Measurements from ENCODE around the gene GLI2. TPM values are rescaled to one million over a fixed set of nuclear protein-coding genes. Genes with fewer than 3 reads are reported as not detected.

GLI2 gene
- total and polyA plus RNA-seq, 5 donors from 2014 or later = not detected

DNA sequence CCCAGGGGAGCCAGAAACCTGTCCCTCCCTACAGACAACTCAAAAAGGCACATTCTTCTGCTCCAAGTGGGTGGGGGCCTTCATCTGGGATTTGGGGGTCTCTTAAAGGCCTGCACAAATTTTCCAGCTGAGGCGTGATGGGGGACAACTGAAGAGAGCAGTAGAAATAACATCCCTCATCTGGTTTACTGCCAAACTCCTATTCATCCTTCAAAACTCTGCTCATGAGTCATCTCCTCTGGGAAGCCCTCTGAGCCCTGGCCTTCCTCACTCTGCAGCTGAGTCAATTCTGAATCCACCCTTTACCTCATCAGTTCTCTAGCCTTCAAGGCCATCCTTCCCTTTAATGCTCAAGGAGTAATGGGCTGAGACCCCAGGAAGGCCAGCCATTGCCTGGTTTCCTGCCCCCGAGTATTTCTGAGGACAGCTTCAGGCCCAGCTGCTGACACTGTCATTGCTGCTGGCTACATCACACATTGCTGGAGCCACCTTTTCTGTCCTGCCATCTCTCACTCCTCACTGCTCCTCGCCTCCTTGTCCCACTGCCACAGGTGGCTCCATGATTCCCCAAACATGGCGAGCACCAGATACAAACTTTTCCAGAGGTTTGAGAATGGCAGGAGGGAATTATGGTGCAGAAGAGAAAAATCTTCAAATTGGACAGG, 32.2 kb upstream of the GLI2 start:
- ATAC-seq (ENCODE audit: low read depth in 2 of 2) = no peak
- Histone ChIP-seq H3K4me1 (ENCODE audit: control insufficient read depth, insufficient read depth, low read length, poor library complexity, severe bottlenecking) (no peaks in the 10 kb centered on the region), H3K4me3 (ENCODE audit: low read depth, low read length) (no peak overlapping the region), H3K9me3 (ENCODE audit: control insufficient read depth in 2 of 2, low read length in 2 of 2) (no peaks in the 10 kb centered on the region), H3K36me3 (ENCODE audit: control insufficient read depth, insufficient read depth, low read length) (no peaks in the 10 kb centered on the region), H3K27ac (ENCODE audit: insufficient read depth, low read length, poor library complexity, severe bottlenecking) (no peak overlapping the region), H3K27me3 (ENCODE audit: control insufficient read depth, insufficient read depth, low read length) (no peaks in the 10 kb centered on the region)
- H3K4me1 Mint-ChIP-seq = no peaks in the 10 kb centered on the region
- DNase-seq = no peak
- no peak overlapping the region for H3K4me3 Mint-ChIP-seq
- H3K9me3 Mint-ChIP-seq = no peaks in the 10 kb centered on the region
- H3K27me3 Mint-ChIP-seq = peaks cover 4% of the 10 kb centered on the region
- H3K36me3 Mint-ChIP-seq = no peaks in the 10 kb centered on the region
- no peak overlapping the region for H3K27ac Mint-ChIP-seq

DNA sequence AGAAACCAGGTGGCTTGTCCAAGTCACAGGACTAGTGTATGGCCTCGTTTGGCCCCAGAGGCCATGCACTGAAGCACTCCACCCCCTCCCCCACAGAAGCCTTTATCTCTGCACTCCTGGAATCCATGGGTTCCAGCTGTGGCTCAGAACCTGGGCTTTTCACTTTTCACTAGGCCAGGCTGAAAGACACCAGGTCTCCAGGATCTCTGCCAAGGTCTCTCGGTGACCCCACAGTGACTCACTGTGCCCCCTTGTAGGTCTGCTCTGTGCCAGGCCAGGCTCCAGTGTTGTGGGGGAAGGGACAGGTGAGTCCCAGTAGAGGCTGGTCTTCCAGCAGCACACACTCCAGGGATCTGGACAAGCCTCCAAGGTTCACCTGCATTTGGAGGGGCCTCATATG, 31.0 kb upstream of the GLI2 start:
- ATAC-seq (ENCODE audit: low read depth in 2 of 2) = no peak
- Mint-ChIP-seq H3K4me3 (no peak overlapping the region), H3K36me3 (no peaks in the 10 kb centered on the region), H3K27me3 (peaks cover 8% of the 10 kb centered on the region), H3K4me1 (no peaks in the 10 kb centered on the region), H3K9me3 (no peaks in the 10 kb centered on the region), H3K27ac (no peak overlapping the region)
- Histone ChIP-seq H3K9me3 (ENCODE audit: control insufficient read depth in 2 of 2, low read length in 2 of 2) (no peaks in the 10 kb centered on the region), H3K27ac (ENCODE audit: insufficient read depth, low read length, poor library complexity, severe bottlenecking) (no peak overlapping the region), H3K27me3 (ENCODE audit: control insufficient read depth, insufficient read depth, low read length) (no peaks in the 10 kb centered on the region), H3K4me1 (ENCODE audit: control insufficient read depth, insufficient read depth, low read length, poor library complexity, severe bottlenecking) (no peaks in the 10 kb centered on the region), H3K4me3 (ENCODE audit: low read depth, low read length) (no peak overlapping the region), H3K36me3 (ENCODE audit: control insufficient read depth, insufficient read depth, low read length) (no peaks in the 10 kb centered on the region)
- DNase-seq = no peak

DNA sequence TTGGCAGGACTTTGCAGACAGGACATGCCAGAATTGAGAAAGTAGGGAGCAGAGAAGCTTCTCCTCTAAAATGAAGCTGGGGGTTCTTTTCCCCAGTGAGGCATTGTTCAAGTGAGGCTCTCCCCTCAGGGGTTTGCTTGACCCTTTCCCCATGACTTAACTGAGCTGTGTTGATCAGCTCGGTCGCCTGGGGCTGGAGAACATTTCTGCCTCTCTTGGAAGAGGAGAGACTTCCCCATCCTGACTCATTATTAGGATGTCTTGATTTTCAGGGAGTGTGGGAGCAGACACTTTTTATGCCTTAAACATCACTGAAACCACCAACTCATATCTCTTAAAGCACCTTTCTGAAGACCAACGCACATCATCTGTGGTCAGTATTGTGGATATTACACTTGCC, 27.9 kb upstream of the GLI2 start:
- no peak for DNase-seq
- no peaks in the 10 kb centered on the region for H3K36me3 ChIP-seq (ENCODE audit: control insufficient read depth, insufficient read depth, low read length)
- H3K27me3 Mint-ChIP-seq = peaks cover 14% of the 10 kb centered on the region
- no peaks in the 10 kb centered on the region for H3K9me3 Mint-ChIP-seq
- H3K27me3 ChIP-seq (ENCODE audit: control insufficient read depth, insufficient read depth, low read length) = no peaks in the 10 kb centered on the region
- no peak overlapping the region for H3K27ac ChIP-seq (ENCODE audit: insufficient read depth, low read length, poor library complexity, severe bottlenecking)
- no peaks in the 10 kb centered on the region for H3K9me3 ChIP-seq (ENCODE audit: control insufficient read depth in 2 of 2, low read length in 2 of 2)
- no peak overlapping the region for H3K4me3 ChIP-seq (ENCODE audit: low read depth, low read length)
- no peaks in the 10 kb centered on the region for H3K4me1 Mint-ChIP-seq
- H3K27ac Mint-ChIP-seq = no peak overlapping the region
- H3K4me1 ChIP-seq (ENCODE audit: control insufficient read depth, insufficient read depth, low read length, poor library complexity, severe bottlenecking) = no peaks in the 10 kb centered on the region
- H3K36me3 Mint-ChIP-seq = no peaks in the 10 kb centered on the region
- no peak for ATAC-seq (ENCODE audit: low read depth in 2 of 2)
- no peak overlapping the region for H3K4me3 Mint-ChIP-seq

DNA sequence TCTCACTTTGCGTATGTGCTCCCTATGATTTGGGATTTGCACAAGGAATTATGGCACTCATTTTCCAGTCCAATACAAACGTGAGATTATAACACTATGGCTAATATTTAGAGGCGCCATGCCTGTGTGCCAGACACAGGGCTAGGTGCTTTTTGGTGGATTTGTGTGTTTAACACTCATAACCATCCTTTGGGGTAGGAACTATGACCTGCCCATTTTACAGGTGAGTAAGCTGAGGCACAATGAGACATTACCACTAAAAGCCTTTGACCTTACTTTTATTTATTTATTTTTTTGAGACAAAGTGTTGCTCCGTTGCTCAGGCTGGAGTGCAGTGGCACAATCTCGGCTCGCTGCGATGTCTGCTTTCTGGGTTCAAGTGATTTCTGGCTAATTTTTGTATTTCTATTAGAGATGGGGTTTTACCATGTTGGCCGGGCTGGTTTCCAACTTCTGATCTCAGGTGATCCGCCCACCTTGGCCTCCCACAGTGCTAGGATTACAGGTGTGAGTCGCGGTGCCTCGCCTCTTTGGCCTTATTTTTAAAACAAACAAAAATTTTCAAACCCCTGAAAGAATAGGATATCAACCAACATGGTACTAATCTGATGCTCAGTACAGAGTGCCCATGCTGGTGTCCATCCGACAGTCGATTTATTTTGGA, 26.6 kb upstream of the GLI2 start:
- Histone ChIP-seq H3K36me3 (ENCODE audit: control insufficient read depth, insufficient read depth, low read length) (no peaks in the 10 kb centered on the region), H3K4me3 (ENCODE audit: low read depth, low read length) (no peak overlapping the region), H3K9me3 (ENCODE audit: control insufficient read depth in 2 of 2, low read length in 2 of 2) (no peaks in the 10 kb centered on the region), H3K27me3 (ENCODE audit: control insufficient read depth, insufficient read depth, low read length) (no peaks in the 10 kb centered on the region), H3K27ac (ENCODE audit: insufficient read depth, low read length, poor library complexity, severe bottlenecking) (no peak overlapping the region), H3K4me1 (ENCODE audit: control insufficient read depth, insufficient read depth, low read length, poor library complexity, severe bottlenecking) (no peaks in the 10 kb centered on the region)
- ATAC-seq (ENCODE audit: low read depth in 2 of 2) (no peak), DNase-seq (no peak)
- Mint-ChIP-seq H3K4me3 (no peak overlapping the region), H3K4me1 (no peaks in the 10 kb centered on the region), H3K27ac (no peak overlapping the region), H3K9me3 (no peaks in the 10 kb centered on the region), H3K36me3 (no peaks in the 10 kb centered on the region), H3K27me3 (peaks cover 14% of the 10 kb centered on the region)

DNA sequence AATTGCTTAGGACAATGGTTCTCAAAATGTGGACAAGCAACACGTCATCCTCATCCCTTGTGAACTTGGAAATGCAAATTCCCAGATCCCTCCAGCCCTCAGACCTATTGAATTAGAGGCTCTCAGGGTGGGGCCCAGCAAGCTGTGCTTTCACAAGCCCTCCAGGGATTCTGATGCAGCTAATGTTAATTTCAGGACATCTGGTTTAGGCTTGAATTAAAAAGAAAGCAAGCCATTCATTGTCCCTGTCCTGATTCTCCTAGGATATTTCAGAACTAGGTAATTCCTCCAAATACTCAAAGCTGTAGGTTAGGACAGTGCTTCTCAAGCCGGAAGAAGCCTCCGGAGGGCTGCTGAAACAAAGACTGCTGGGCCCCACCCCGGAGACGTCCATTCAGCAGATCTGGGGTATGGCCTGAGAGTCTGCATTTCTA, 26.0 kb upstream of the GLI2 start:
- H3K9me3 ChIP-seq (ENCODE audit: control insufficient read depth in 2 of 2, low read length in 2 of 2) = no peaks in the 10 kb centered on the region
- DNase-seq (no peak), ATAC-seq (ENCODE audit: low read depth in 2 of 2) (no peak)
- no peak overlapping the region for H3K27ac ChIP-seq (ENCODE audit: insufficient read depth, low read length, poor library complexity, severe bottlenecking)
- Mint-ChIP-seq H3K36me3 (no peaks in the 10 kb centered on the region), H3K9me3 (no peaks in the 10 kb centered on the region), H3K4me1 (no peaks in the 10 kb centered on the region), H3K27ac (no peak overlapping the region), H3K4me3 (no peak overlapping the region), H3K27me3 (peaks cover 14% of the 10 kb centered on the region)
- H3K36me3 ChIP-seq (ENCODE audit: control insufficient read depth, insufficient read depth, low read length) = no peaks in the 10 kb centered on the region
- no peaks in the 10 kb centered on the region for H3K4me1 ChIP-seq (ENCODE audit: control insufficient read depth, insufficient read depth, low read length, poor library complexity, severe bottlenecking)
- H3K4me3 ChIP-seq (ENCODE audit: low read depth, low read length) = no peak overlapping the region
- no peaks in the 10 kb centered on the region for H3K27me3 ChIP-seq (ENCODE audit: control insufficient read depth, insufficient read depth, low read length)

DNA sequence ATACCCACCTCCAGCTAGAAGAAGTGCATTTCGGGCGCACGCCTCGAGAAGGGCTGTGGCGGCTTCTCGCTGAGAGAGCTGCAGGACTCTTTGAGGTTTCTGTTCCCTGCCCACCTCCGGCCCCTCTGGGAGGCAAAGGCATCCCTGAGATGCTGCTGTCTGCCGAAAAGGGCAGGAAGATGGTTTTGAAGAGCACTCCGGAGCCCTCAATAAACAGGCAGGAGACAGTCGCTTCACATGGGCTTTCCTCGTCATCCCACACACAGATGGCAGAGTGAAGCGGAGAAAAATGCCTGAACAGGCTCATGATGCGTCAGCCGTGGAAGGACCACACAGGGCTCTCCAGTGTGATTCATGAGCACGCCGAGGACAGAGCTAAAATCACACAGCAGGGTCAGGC, 25.4 kb upstream of the GLI2 start:
- H3K4me1 ChIP-seq (ENCODE audit: control insufficient read depth, insufficient read depth, low read length, poor library complexity, severe bottlenecking) = no peaks in the 10 kb centered on the region
- no peak overlapping the region for H3K4me3 Mint-ChIP-seq
- no peaks in the 10 kb centered on the region for H3K9me3 ChIP-seq (ENCODE audit: control insufficient read depth in 2 of 2, low read length in 2 of 2)
- no peaks in the 10 kb centered on the region for H3K36me3 ChIP-seq (ENCODE audit: control insufficient read depth, insufficient read depth, low read length)
- DNase-seq = no peak
- H3K27ac ChIP-seq (ENCODE audit: insufficient read depth, low read length, poor library complexity, severe bottlenecking) = no peak overlapping the region
- no peaks in the 10 kb centered on the region for H3K36me3 Mint-ChIP-seq
- H3K4me3 ChIP-seq (ENCODE audit: low read depth, low read length) = no peak overlapping the region
- ATAC-seq (ENCODE audit: low read depth in 2 of 2) = no peak
- H3K4me1 Mint-ChIP-seq = no peaks in the 10 kb centered on the region
- peaks cover 14% of the 10 kb centered on the region for H3K27me3 Mint-ChIP-seq
- H3K27me3 ChIP-seq (ENCODE audit: control insufficient read depth, insufficient read depth, low read length) = no peaks in the 10 kb centered on the region
- H3K27ac Mint-ChIP-seq = no peak overlapping the region
- H3K9me3 Mint-ChIP-seq = no peaks in the 10 kb centered on the region

DNA sequence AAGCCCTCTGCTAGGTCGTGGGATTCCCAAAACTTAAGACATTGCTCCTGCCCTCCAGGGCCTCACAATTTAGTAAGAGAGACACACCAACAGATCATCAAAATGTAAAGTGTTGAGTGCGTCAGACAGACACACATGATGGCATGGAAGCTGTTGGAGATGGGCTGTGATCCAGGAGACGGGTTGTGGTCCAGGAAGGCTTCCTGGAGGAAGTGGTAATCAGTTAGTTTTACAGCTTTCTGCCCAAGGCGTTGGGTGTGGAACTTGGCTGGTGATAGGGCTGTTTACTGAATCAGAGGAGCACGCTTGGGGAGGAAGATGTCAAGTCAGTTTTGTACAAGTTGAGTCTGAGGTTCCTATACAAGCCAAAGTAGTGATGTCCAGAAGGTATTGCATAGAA, 24.0 kb upstream of the GLI2 start:
- H3K9me3 Mint-ChIP-seq = no peaks in the 10 kb centered on the region
- H3K27me3 Mint-ChIP-seq = peaks cover 14% of the 10 kb centered on the region
- no peak overlapping the region for H3K4me3 Mint-ChIP-seq
- Histone ChIP-seq H3K27ac (ENCODE audit: insufficient read depth, low read length, poor library complexity, severe bottlenecking) (no peak overlapping the region), H3K27me3 (ENCODE audit: control insufficient read depth, insufficient read depth, low read length) (no peaks in the 10 kb centered on the region), H3K9me3 (ENCODE audit: control insufficient read depth in 2 of 2, low read length in 2 of 2) (no peaks in the 10 kb centered on the region), H3K36me3 (ENCODE audit: control insufficient read depth, insufficient read depth, low read length) (no peaks in the 10 kb centered on the region), H3K4me1 (ENCODE audit: control insufficient read depth, insufficient read depth, low read length, poor library complexity, severe bottlenecking) (no peaks in the 10 kb centered on the region), H3K4me3 (ENCODE audit: low read depth, low read length) (no peak overlapping the region)
- no peak for DNase-seq
- no peak overlapping the region for H3K27ac Mint-ChIP-seq
- ATAC-seq (ENCODE audit: low read depth in 2 of 2) = no peak
- no peaks in the 10 kb centered on the region for H3K36me3 Mint-ChIP-seq
- H3K4me1 Mint-ChIP-seq = no peaks in the 10 kb centered on the region

DNA sequence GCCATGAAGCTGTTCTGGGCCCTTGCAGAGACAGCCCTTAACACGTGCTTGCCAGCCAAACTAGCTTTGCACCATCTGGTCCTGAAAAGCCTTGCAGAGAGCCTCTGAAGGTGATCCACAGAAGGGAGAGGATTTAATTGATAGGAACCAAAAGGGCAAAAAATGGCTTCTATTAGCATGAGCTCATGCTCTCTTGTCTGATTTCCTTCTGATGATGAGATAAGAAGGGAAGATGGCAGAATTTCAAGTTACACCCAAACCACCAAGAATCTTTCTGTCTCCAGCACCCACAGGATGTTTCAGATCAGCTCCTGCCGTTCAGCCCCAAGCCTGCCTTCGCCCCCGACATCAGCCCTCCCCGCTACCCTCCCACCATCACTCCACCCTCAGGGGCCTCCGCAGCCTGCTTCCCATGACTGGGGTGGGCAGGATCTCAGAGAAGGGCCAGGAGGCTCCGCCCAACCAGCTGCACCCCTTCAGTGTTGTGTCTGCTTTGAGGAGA, 23.4 kb upstream of the GLI2 start:
- Histone ChIP-seq H3K9me3 (ENCODE audit: control insufficient read depth in 2 of 2, low read length in 2 of 2) (no peaks in the 10 kb centered on the region), H3K27ac (ENCODE audit: insufficient read depth, low read length, poor library complexity, severe bottlenecking) (no peak overlapping the region), H3K27me3 (ENCODE audit: control insufficient read depth, insufficient read depth, low read length) (no peaks in the 10 kb centered on the region), H3K4me1 (ENCODE audit: control insufficient read depth, insufficient read depth, low read length, poor library complexity, severe bottlenecking) (no peaks in the 10 kb centered on the region), H3K36me3 (ENCODE audit: control insufficient read depth, insufficient read depth, low read length) (no peaks in the 10 kb centered on the region), H3K4me3 (ENCODE audit: low read depth, low read length) (no peak overlapping the region)
- Mint-ChIP-seq H3K9me3 (no peaks in the 10 kb centered on the region), H3K27me3 (peaks cover 14% of the 10 kb centered on the region), H3K27ac (no peak overlapping the region), H3K4me3 (no peak overlapping the region), H3K4me1 (no peaks in the 10 kb centered on the region), H3K36me3 (no peaks in the 10 kb centered on the region)
- ATAC-seq (ENCODE audit: low read depth in 2 of 2) = no peak
- DNase-seq = no peak
